GM06990 (cell line): ENCODE measurements around the gene PAPPA.

Experiments
- DNase-seq: peaks from one replicate; pipeline ENCODE4 v3.0.0-alpha.2; 2011; ENCODE audit not compliant: insufficient read length; ENCODE audit errors: extremely low read depth
- H3K27me3 ChIP-seq: replicated peaks from 2 replicates; pipeline ENCODE4 v1.6.0; 2011; ENCODE audit warnings: low read length; ENCODE audit not compliant: control insufficient read depth, insufficient read depth
- H3K36me3 ChIP-seq: 2 replicates; pipeline ENCODE4 v1.5.1; 2011; ENCODE audit warnings: low read length; ENCODE audit not compliant: control insufficient read depth, insufficient read depth
- H3K4me3 ChIP-seq: replicated peaks from 2 replicates; pipeline ENCODE4 v1.5.1; 2011; ENCODE audit warnings: low read depth, mild to moderate bottlenecking, control low read depth, low read length
- CTCF ChIP-seq: IDR thresholded peaks from 2 replicates; pipeline ENCODE4 v1.5.1; 2011; ENCODE audit warnings: low read length, control low read depth, mild to moderate bottlenecking, inconsistent platforms; ENCODE audit not compliant: insufficient read depth, poor library complexity, severe bottlenecking

Gene PAPPA

DNA sequence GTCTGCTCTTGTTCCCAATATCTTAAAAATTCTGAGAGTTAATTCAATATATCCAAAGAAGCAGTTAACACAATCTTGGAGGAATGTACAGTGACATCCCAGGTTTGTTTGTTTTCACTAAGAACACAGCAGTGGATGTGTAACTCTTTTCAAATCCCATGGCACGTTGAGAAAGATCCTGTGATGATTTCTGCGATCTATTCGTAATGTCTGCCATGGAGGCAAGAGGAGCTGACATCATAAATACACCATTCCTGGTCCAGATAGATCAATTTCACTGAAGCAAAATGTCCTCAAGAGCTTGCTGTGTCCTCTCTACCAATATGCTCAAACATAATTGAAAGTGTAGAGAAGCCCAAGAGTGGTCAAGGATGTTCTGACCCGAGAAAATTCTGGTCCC lies 280.7 kb downstream of the PAPPA start:
- no peak overlapping the region for H3K4me3 ChIP-seq
- peaks cover 2% of the 10 kb centered on the region for H3K36me3 ChIP-seq
- DNase-seq = no peak
- no peaks in the 10 kb centered on the region for H3K27me3 ChIP-seq
- TF ChIP-seq CTCF = no peak

GRCh38 chr9:116435706-116436105 lies 282.1 kb downstream of the PAPPA start:
- DNase-seq = no peak
- Histone ChIP-seq H3K27me3 (no peaks in the 10 kb centered on the region), H3K36me3 (peaks cover 4% of the 10 kb centered on the region), H3K4me3 (no peak overlapping the region)
- no peak for TF ChIP-seq CTCF

DNA sequence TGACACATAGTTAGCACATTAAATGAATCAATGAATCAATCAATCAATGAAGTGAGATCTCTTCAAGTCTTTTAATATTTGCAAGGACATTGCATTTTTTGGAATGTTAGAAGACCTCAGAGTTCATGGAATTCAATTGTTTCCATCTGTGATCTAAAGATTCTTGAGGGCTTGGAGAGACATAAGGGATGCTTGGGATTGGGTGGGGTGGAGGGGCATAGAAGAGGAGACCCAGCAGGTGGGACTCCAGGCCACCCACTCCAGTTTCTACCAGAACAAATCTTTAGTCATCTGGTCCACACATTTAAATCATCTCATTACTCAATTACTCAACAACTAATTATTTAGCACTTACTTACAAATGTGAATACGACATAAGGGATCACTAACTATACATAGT lies 282.5 kb downstream of the PAPPA start:
- DNase-seq = no peak
- no peak for TF ChIP-seq CTCF
- no peak overlapping the region for H3K4me3 ChIP-seq
- H3K36me3 ChIP-seq = peaks cover 4% of the 10 kb centered on the region
- no peaks in the 10 kb centered on the region for H3K27me3 ChIP-seq

GRCh38 chr9:116437411-116438370 lies 284.1 kb downstream of the PAPPA start:
- peaks cover 4% of the 10 kb centered on the region for H3K36me3 ChIP-seq
- no peak for TF ChIP-seq CTCF
- no peak for DNase-seq
- H3K27me3 ChIP-seq = no peaks in the 10 kb centered on the region
- no peak overlapping the region for H3K4me3 ChIP-seq

- Histone ChIP-seq H3K4me3 (no peak overlapping the region), H3K27me3 (no peaks in the 10 kb centered on the region), H3K36me3 (peaks cover 3% of the 10 kb centered on the region; the same call in 1 of the 2 replicates)
- no peak for DNase-seq
- no peak for TF ChIP-seq CTCF
Measured at GRCh38 chr9:116442528-116442927, 288.9 kb downstream of the PAPPA start.
